Measurements from ENCODE around the gene B3GNT7. TPM values are rescaled to one million over a fixed set of nuclear protein-coding genes. Genes with fewer than 3 reads are reported as not detected.

The B3GNT7 gene
- total RNA-seq, 1 experiment from 2014 or later: 11.0 TPM

GRCh38 chr2:231392431-231393148 is 2.9 kb upstream of the B3GNT7 start:
- Histone ChIP-seq H3K4me2 (ENCODE audit: low read length) (no peak overlapping the region), H3F3A (ENCODE audit: low read length, unreplicated experiment) (no peaks in the 10 kb centered on the region), H3K36me3 (ENCODE audit: low read depth, low read length) (no peaks in the 10 kb centered on the region), H3K4me3 (ENCODE audit: low read length) (no peak overlapping the region), H3K9ac (ENCODE audit: low read length) (no peak overlapping the region), H3K4me1 (ENCODE audit: insufficient read depth, low read length) (peaks cover 20% of the 10 kb centered on the region), H3K27ac (ENCODE audit: low read length) (no peak overlapping the region), H4K20me1 (ENCODE audit: low read length) (no peaks in the 10 kb centered on the region), H2AFZ (ENCODE audit: low read length) (no peak overlapping the region), H3K9me3 (ENCODE audit: low read length) (no peaks in the 10 kb centered on the region), H3K9me2 (replicated peaks; ENCODE audit: low read length) (no peaks in the 10 kb centered on the region), H3K79me2 (ENCODE audit: low read length) (no peaks in the 10 kb centered on the region), H3K27me3 (ENCODE audit: low read length) (no peaks in the 10 kb centered on the region)
- ATAC-seq (no peak), DNase-seq (no peak)
- ChIA-PET POLR2A (ENCODE audit: unreplicated experiment) (no interaction called here), CTCF (no interaction called here)
- intact Hi-C loops (cut with micrococcal nuclease): no loop called here
- no TSS peak for BruUV-seq (replicated peaks)
- TF ChIP-seq CTCF (conservative IDR thresholded peaks at IDR 0.05; ENCODE audit: low read depth, low read length) (no peak), EZH2phosphoT487 (IDR thresholded peaks at IDR 0.05; ENCODE audit: borderline replicate concordance, low read length) (no peak), EZH2 (IDR thresholded peaks at IDR 0.05; ENCODE audit: low read length, unreplicated experiment) (no peak)

- ChIA-PET POLR2A (ENCODE audit: unreplicated experiment) (no interaction called here), CTCF (no interaction called here)
- BruUV-seq (replicated peaks): no TSS peak
- Histone ChIP-seq H3K4me1 (ENCODE audit: insufficient read depth, low read length) (peaks cover 12% of the 10 kb centered on the region), H2AFZ (ENCODE audit: low read length) (no peak overlapping the region), H3F3A (ENCODE audit: low read length, unreplicated experiment) (no peaks in the 10 kb centered on the region), H3K4me2 (ENCODE audit: low read length) (no peak overlapping the region), H3K4me3 (ENCODE audit: low read length) (no peak overlapping the region), H3K79me2 (ENCODE audit: low read length) (no peaks in the 10 kb centered on the region), H3K9me2 (replicated peaks; ENCODE audit: low read length) (no peaks in the 10 kb centered on the region), H3K9me3 (ENCODE audit: low read length) (no peaks in the 10 kb centered on the region), H3K27ac (ENCODE audit: low read length) (no peak overlapping the region), H3K9ac (ENCODE audit: low read length) (no peak overlapping the region), H3K27me3 (ENCODE audit: low read length) (no peaks in the 10 kb centered on the region), H4K20me1 (ENCODE audit: low read length) (no peaks in the 10 kb centered on the region), H3K36me3 (ENCODE audit: low read depth, low read length) (no peaks in the 10 kb centered on the region)
- no peak for DNase-seq
- TF ChIP-seq CTCF (conservative IDR thresholded peaks at IDR 0.05; ENCODE audit: low read depth, low read length) (peak; percentile 39; the same call in 1 of the 2 replicates), EZH2 (IDR thresholded peaks at IDR 0.05; ENCODE audit: low read length, unreplicated experiment) (no peak)
- ATAC-seq: no peak
- intact Hi-C loops (cut with micrococcal nuclease): no loop called here
These were observed 2.1 kb upstream of the B3GNT7 start for GRCh38 chr2:231393149-231394131.
